Ascending aorta (tissue), 2 donors: ENCODE results near the gene SEC11C. TPM values are rescaled to one million over a fixed set of nuclear protein-coding genes. Genes with fewer than 3 reads are reported as not detected.

Experiments used
- DNase-seq, 2 donors: peaks; one replicate each; pipeline ENCODE4 v3.0.0-alpha.2; 2019; ENCODE audit warnings: low spot score in 2 of 2
- H3K27ac ChIP-seq, 2 donors: fragments of 200-600 bp; sonication (generic); one replicate each; pipeline ENCODE4 v1.5.1; 2016 to 2017; ENCODE audit warnings: mild to moderate bottlenecking in 1 of 2
- H3K27me3 ChIP-seq: fragments of 200-600 bp; sonication (generic); one replicate; pipeline ENCODE4 v1.5.1; 2017
- H3K36me3 ChIP-seq, 2 donors: fragments of 200-600 bp; sonication (generic); one replicate each; pipeline ENCODE4 v1.5.1; 2016
- H3K4me1 ChIP-seq, 2 donors: fragments of 200-600 bp; sonication (generic); one replicate each; pipeline ENCODE4 v1.5.1; 2016 to 2017; ENCODE audit warnings: mild to moderate bottlenecking in 1 of 2
- H3K4me3 ChIP-seq, 2 donors: fragments of 200-600 bp; sonication (generic); one replicate each; pipeline ENCODE4 v1.5.1; 2016 to 2017; ENCODE audit warnings: mild to moderate bottlenecking in 1 of 2
- H3K9me3 ChIP-seq, 2 donors: fragments of 200-600 bp; sonication (generic); one replicate each; pipeline ENCODE4 v1.5.1; 2016
- intact Hi-C: fragments of 100-400 bp; cut with DNase I; formaldehyde crosslinking; loops from one replicate; pipeline ENCODE4 v1.15.1; 2023
- total RNA-seq: library from RNA; depleted of rRNA; stranded (reverse); fragments of >200 nt; gene quantifications from one replicate; pipeline ENCODE4 v1.1.0, GENCODE V29; 2016
- TF ChIP-seq, protein P1 (sequence below), 3 experiments: fragments of 200-600 bp in 2 of 3; fragments of 450-650 bp in 1 of 3; sonication (generic) in 2 of 3; IDR thresholded peaks; one replicate each; pipeline ENCODE4 v1.5.1; 2016 to 2019; ENCODE audit warnings: antibody characterized with exemption in 3 of 3, mild to moderate bottlenecking in 1 of 3, moderate library complexity in 1 of 3

The SEC11C gene
- total RNA-seq, result 6.2 TPM

DNA sequence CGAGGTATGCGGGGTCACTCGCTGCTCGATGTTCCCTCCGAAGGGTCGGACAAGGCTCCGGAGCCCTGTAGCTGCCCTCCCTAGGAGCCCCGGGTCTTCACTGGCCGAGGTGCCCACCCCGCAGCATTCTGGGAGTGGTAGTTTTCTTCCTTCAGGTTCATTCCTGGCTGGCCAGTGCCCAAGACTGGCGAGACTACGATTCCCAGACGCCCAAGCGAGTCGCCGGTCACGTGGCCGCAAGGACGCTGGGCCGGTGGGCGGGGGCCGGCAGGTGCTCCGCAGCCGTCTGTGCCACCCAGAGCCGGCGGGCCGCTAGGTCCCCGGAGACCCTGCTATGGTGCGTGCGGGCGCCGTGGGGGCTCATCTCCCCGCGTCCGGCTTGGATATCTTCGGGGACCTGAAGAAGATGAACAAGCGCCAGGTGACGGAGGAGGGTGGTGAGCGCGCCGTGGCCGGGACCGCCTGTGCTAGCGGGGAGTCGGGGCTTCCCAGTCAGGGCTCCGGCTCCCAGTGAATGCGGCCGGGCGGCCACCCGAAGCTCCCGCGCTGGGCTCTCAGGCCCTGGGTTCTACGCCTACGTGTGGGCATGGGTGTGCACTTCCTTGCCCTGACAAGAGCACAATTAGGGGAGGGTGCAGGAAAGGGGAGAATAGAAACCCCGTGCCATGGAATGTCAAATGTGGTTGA is at the start of gene SEC11C:
Gene SEC11C (plus strand): TSS at position 270 of the 687 bp plus-strand sequence. CDS start 65 bp downstream, at position 335.
- DNase-seq, result peak; percentile 85 to 98
- H3K27me3 ChIP-seq, result no peaks in the 10 kb centered on the region
- H3K27ac ChIP-seq, result peak within 1 kb of the TSS; percentile 74 to 82
- intact Hi-C loops, result loop anchor here (1.0 to 5.0 kb wide), 3 partner anchors 220 to 467 kb away; partner anchors contain the start of genes LMAN1 and MALT1
- H3K36me3 ChIP-seq, result no peaks in the 10 kb centered on the region
- peaks cover 0 to 2% of the 10 kb centered on the region in 2 donors for H3K4me1 ChIP-seq
- H3K4me3 ChIP-seq, result peak within 1 kb of the TSS; percentile 82 to 97
- H3K9me3 ChIP-seq, result no peaks in the 10 kb centered on the region
- TF ChIP-seq, protein P1, sequence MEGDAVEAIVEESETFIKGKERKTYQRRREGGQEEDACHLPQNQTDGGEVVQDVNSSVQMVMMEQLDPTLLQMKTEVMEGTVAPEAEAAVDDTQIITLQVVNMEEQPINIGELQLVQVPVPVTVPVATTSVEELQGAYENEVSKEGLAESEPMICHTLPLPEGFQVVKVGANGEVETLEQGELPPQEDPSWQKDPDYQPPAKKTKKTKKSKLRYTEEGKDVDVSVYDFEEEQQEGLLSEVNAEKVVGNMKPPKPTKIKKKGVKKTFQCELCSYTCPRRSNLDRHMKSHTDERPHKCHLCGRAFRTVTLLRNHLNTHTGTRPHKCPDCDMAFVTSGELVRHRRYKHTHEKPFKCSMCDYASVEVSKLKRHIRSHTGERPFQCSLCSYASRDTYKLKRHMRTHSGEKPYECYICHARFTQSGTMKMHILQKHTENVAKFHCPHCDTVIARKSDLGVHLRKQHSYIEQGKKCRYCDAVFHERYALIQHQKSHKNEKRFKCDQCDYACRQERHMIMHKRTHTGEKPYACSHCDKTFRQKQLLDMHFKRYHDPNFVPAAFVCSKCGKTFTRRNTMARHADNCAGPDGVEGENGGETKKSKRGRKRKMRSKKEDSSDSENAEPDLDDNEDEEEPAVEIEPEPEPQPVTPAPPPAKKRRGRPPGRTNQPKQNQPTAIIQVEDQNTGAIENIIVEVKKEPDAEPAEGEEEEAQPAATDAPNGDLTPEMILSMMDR (IDR thresholded peaks at IDR 0.05), result no peak

DNA sequence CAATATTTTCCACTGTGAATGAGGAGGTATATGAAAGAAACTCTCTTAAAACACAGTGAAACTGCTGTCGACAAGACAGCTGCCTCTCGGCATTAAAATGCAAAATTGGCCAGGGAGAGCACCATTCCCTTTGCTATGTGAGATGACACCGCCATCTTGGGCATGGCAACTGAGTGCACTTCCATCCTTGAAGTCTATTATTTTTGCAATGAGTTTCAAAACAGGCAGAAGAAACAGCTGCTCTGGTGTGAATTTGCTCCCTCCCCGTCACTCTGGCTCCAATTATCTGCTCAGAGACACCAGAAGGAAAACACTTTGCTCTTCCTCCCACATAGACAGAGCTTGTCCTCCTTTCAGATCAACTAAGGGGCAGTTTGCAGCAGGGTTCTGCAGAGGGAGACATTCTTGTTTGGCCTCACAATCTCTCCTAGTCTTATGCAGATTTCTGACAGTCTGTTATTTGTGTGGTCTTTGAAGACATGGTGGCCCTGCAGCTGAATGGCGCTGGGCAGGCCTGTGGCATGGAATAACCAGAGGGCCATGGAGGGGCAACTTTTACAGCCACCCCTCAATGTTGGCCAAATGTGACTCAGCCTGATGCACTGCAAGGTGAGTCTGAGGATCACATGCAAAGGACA is 48.6 kb upstream of the SEC11C start:
- no peak overlapping the region for H3K4me3 ChIP-seq
- no peaks in the 10 kb centered on the region for H3K9me3 ChIP-seq
- H3K36me3 ChIP-seq, result no peaks in the 10 kb centered on the region
- TF ChIP-seq, protein P1 (IDR thresholded peaks at IDR 0.05), result no peak
- intact Hi-C loops, result no loop called here
- H3K27me3 ChIP-seq, result no peaks in the 10 kb centered on the region
- no peaks in the 10 kb centered on the region for H3K4me1 ChIP-seq
- H3K27ac ChIP-seq, result no peak overlapping the region
- no peak for DNase-seq

DNA sequence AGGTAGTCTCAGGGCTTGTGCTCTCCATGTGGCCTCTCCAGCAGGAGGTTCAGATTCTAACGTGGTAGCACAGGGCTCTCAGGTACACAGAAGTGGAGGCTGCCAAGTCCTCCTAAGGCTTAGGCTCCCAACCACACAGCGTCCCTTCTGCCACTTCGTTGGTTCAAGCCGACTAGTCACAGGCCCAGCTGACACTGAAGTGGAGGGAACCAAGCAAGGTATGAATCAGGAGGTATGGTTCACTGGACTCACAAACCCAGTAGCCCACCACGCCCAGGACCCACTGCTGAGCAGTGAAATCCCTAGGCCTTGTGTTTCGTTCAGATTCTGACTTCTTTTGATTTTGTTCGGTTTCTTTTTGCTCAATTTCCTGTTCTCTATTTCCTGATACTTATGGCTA is 46.0 kb upstream of the SEC11C start:
- intact Hi-C loops, result no loop called here
- no peak for DNase-seq
- no peak overlapping the region for H3K4me3 ChIP-seq
- H3K27ac ChIP-seq, result no peak overlapping the region
- H3K4me1 ChIP-seq, result no peaks in the 10 kb centered on the region
- no peaks in the 10 kb centered on the region for H3K27me3 ChIP-seq
- no peaks in the 10 kb centered on the region for H3K36me3 ChIP-seq
- TF ChIP-seq, protein P1 (IDR thresholded peaks at IDR 0.05), result no peak
- H3K9me3 ChIP-seq, result no peaks in the 10 kb centered on the region

DNA sequence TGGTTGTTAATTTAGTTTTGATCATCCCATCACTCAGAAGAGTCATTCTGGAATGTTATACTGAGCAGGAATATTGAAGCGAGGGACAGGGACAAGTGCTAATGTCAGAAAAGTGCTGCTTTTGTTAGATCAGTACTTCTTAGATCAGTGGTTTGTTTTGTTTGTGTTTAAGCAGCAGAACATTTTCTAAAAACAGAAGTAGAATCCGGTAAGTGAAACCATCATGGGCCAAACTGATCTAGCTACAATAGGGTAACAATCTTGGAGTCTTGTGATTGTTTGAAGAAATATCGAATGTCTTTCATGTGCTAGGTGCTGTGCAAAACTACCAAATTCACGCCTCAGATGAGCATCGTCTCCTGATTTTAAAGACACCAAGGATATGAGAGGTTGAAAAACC is 45.1 kb upstream of the SEC11C start:
- DNase-seq, result no peak
- Histone ChIP-seq H3K9me3 (no peaks in the 10 kb centered on the region), H3K36me3 (no peaks in the 10 kb centered on the region), H3K4me1 (no peaks in the 10 kb centered on the region), H3K27ac (no peak overlapping the region), H3K27me3 (no peaks in the 10 kb centered on the region), H3K4me3 (no peak overlapping the region)
- intact Hi-C loops, result no loop called here
- TF ChIP-seq, protein P1 (IDR thresholded peaks at IDR 0.05), result no peak

DNA sequence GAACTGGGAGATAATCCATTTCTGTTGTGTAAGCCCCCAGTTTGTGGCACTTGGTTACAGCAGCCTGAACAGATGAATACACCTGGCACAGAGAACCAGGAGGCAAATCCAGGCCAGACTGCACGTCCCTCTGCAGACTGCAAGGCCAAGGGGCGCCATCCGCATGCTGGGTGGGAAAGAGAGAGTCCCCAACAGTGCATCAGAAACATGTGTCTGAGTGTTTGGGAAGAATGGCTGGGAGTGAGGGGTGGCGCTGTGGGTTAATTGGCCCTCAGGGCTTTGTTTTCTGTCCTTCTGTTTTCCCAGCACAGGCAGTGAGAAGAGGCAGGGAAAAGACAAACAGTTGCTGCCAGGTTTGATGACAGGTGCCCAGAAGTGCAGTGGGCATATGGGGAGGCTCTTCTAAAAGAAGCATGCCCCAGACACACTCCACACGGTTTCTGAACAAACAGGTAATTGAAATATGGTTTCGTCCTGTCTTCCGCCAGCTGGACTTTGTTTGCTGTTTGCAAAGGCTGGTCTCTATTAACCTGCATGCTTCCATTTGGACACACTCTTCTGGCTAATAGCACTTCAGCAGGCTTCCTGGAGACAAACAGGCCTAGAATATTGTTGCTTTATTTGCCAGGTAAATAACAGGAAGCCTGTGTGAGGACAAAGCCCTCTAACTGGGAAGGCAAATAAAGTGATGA is 43.4 kb upstream of the SEC11C start:
- Histone ChIP-seq H3K9me3 (no peaks in the 10 kb centered on the region), H3K36me3 (no peaks in the 10 kb centered on the region), H3K4me1 (no peaks in the 10 kb centered on the region), H3K27me3 (no peaks in the 10 kb centered on the region), H3K27ac (no peak overlapping the region), H3K4me3 (no peak overlapping the region)
- no peak for DNase-seq
- TF ChIP-seq, protein P1 (IDR thresholded peaks at IDR 0.05), result no peak
- intact Hi-C loops, result no loop called here
